ENCODE measurements around the gene PPP1R10.
A peak's percentile ranks its signal among the peaks of the same experiment; 100 is the strongest.

Gene PPP1R10

GRCh38 chr6:30613251-30614043 is 3.6 kb downstream of the PPP1R10 start:
- no peak overlapping the region for H4K8ac ChIP-seq (ENCODE audit: low read depth, low read length)
- H3K4me3 ChIP-seq (ENCODE audit: low read length in 2 of 2), result no peak overlapping the region
- H2AFZ ChIP-seq (ENCODE audit: low read length), result no peak overlapping the region
- H3K27ac ChIP-seq (replicated peaks; ENCODE audit: low read length), result no peak overlapping the region
- H4K91ac ChIP-seq (ENCODE audit: low read depth, low read length, poor library complexity), result no peak overlapping the region
- H2BK5ac ChIP-seq (ENCODE audit: low read length), result no peak overlapping the region
- H2AK5ac ChIP-seq (ENCODE audit: low read depth, low read length), result no peak overlapping the region
- H3K27me3 ChIP-seq (ENCODE audit: control insufficient read depth in 3 of 3, insufficient read depth in 3 of 3, low read depth in 1 of 3, low read length in 3 of 3), result no peaks in the 10 kb centered on the region
- H3K4ac ChIP-seq (ENCODE audit: low read length), result no peak overlapping the region
- no peak overlapping the region for H3K18ac ChIP-seq (ENCODE audit: low read length)
- H3K23ac ChIP-seq (ENCODE audit: low read depth, low read length, poor library complexity), result no peak overlapping the region
- H3K79me1 ChIP-seq (ENCODE audit: low read depth, low read length), result peaks cover 2% of the 10 kb centered on the region
- H2BK15ac ChIP-seq (ENCODE audit: low read length), result no peak overlapping the region
- H3K36me3 ChIP-seq (replicated peaks in 1 of 2; ENCODE audit: control insufficient read depth in 2 of 2, insufficient read depth in 2 of 2, low read length in 2 of 2), result peaks cover 18 to 77% of the 10 kb centered on the region in 2 donors
- H3K4me2 ChIP-seq (ENCODE audit: insufficient read depth, low read length, poor library complexity, severe bottlenecking), result peak overlapping the region; percentile 13
- no peak overlapping the region for H2BK12ac ChIP-seq (ENCODE audit: low read length)
- H3K9me3 ChIP-seq (replicated peaks in 1 of 2; ENCODE audit: control insufficient read depth in 2 of 2, insufficient read depth in 1 of 2, low read depth in 1 of 2, low read length in 2 of 2), result no peaks in the 10 kb centered on the region
- H3K4me1 ChIP-seq (ENCODE audit: control insufficient read depth in 2 of 2, insufficient read depth in 1 of 2, low read depth in 1 of 2, low read length in 2 of 2), result peaks cover 8 to 10% of the 10 kb centered on the region in 2 donors
- H3K14ac ChIP-seq (ENCODE audit: low read length), result no peak overlapping the region
- no peak overlapping the region for H3K9ac ChIP-seq (ENCODE audit: low read depth, low read length, poor library complexity)
- H2BK120ac ChIP-seq (ENCODE audit: low read depth, low read length), result no peak overlapping the region
- DNase-seq (ENCODE audit: low spot score), result no peak

- H3K27ac ChIP-seq (replicated peaks; ENCODE audit: low read length), result no peak overlapping the region
- DNase-seq (ENCODE audit: low spot score), result no peak
These were observed 4.3 kb downstream of the PPP1R10 start for GRCh38 chr6:30612687-30613248.

GRCh38 chr6:30612213-30612612 is 4.8 kb downstream of the PPP1R10 start:
- H4K91ac ChIP-seq (ENCODE audit: low read depth, low read length, poor library complexity), result no peak overlapping the region
- peaks cover 5 to 6% of the 10 kb centered on the region in 2 donors for H3K4me1 ChIP-seq (ENCODE audit: control insufficient read depth in 2 of 2, insufficient read depth in 1 of 2, low read depth in 1 of 2, low read length in 2 of 2)
- no peak overlapping the region for H2AK5ac ChIP-seq (ENCODE audit: low read depth, low read length)
- H3K27me3 ChIP-seq (ENCODE audit: control insufficient read depth in 3 of 3, insufficient read depth in 3 of 3, low read depth in 1 of 3, low read length in 3 of 3), result no peaks in the 10 kb centered on the region
- H4K8ac ChIP-seq (ENCODE audit: low read depth, low read length), result no peak overlapping the region
- peaks cover 2% of the 10 kb centered on the region for H3K79me1 ChIP-seq (ENCODE audit: low read depth, low read length)
- no peak overlapping the region for H3K23ac ChIP-seq (ENCODE audit: low read depth, low read length, poor library complexity)
- no peak overlapping the region for H2AFZ ChIP-seq (ENCODE audit: low read length)
- DNase-seq (ENCODE audit: low spot score), result no peak
- H3K4me3 ChIP-seq (ENCODE audit: low read length in 2 of 2), result no peak overlapping the region
- no peak overlapping the region for H3K4me2 ChIP-seq (ENCODE audit: insufficient read depth, low read length, poor library complexity, severe bottlenecking)
- H3K9me3 ChIP-seq (replicated peaks in 1 of 2; ENCODE audit: control insufficient read depth in 2 of 2, insufficient read depth in 1 of 2, low read depth in 1 of 2, low read length in 2 of 2), result no peaks in the 10 kb centered on the region
- peaks cover 20 to 90% of the 10 kb centered on the region in 2 donors for H3K36me3 ChIP-seq (replicated peaks in 1 of 2; ENCODE audit: control insufficient read depth in 2 of 2, insufficient read depth in 2 of 2, low read length in 2 of 2)
- H2BK12ac ChIP-seq (ENCODE audit: low read length), result no peak overlapping the region
- no CpG with 5 or more reads among the region's 1 CpG for WGBS, 2 donors (ENCODE audit: extremely low coverage in 2 of 2, insufficient read length in 2 of 2, insufficient replicate concordance in 1 of 2)
- no peak overlapping the region for H3K27ac ChIP-seq (replicated peaks; ENCODE audit: low read length)
- no peak overlapping the region for H3K18ac ChIP-seq (ENCODE audit: low read length)
- H3K9ac ChIP-seq (ENCODE audit: low read depth, low read length, poor library complexity), result no peak overlapping the region
- no peak overlapping the region for H2BK15ac ChIP-seq (ENCODE audit: low read length)
- H3K4ac ChIP-seq (ENCODE audit: low read length), result no peak overlapping the region
- no peak overlapping the region for H2BK5ac ChIP-seq (ENCODE audit: low read length)
- no peak overlapping the region for H3K14ac ChIP-seq (ENCODE audit: low read length)
- H2BK120ac ChIP-seq (ENCODE audit: low read depth, low read length), result no peak overlapping the region

More at GRCh38 chr6:30612687-30613248, 4.3 kb downstream of the PPP1R10 start:
- peaks cover 5 to 6% of the 10 kb centered on the region in 2 donors for H3K4me1 ChIP-seq (ENCODE audit: control insufficient read depth in 2 of 2, insufficient read depth in 1 of 2, low read depth in 1 of 2, low read length in 2 of 2)
- no peak overlapping the region for H2AK5ac ChIP-seq (ENCODE audit: low read depth, low read length)
- no peak overlapping the region for H2BK5ac ChIP-seq (ENCODE audit: low read length)
- no peak overlapping the region for H2BK15ac ChIP-seq (ENCODE audit: low read length)
- no peak overlapping the region for H4K8ac ChIP-seq (ENCODE audit: low read depth, low read length)
- peaks cover 2% of the 10 kb centered on the region for H3K79me1 ChIP-seq (ENCODE audit: low read depth, low read length)
- no peak overlapping the region for H3K9ac ChIP-seq (ENCODE audit: low read depth, low read length, poor library complexity)
- H3K36me3 ChIP-seq (replicated peaks in 1 of 2; ENCODE audit: control insufficient read depth in 2 of 2, insufficient read depth in 2 of 2, low read length in 2 of 2), result peaks cover 18 to 84% of the 10 kb centered on the region in 2 donors
- no peak overlapping the region for H2BK120ac ChIP-seq (ENCODE audit: low read depth, low read length)
- WGBS, 2 donors (ENCODE audit: extremely low coverage in 2 of 2, insufficient read length in 2 of 2, insufficient replicate concordance in 1 of 2), result no CpG with 5 or more reads among the region's 6 CpGs
- H3K18ac ChIP-seq (ENCODE audit: low read length), result no peak overlapping the region
- no peaks in the 10 kb centered on the region for H3K27me3 ChIP-seq (ENCODE audit: control insufficient read depth in 3 of 3, insufficient read depth in 3 of 3, low read depth in 1 of 3, low read length in 3 of 3)
- H3K4me2 ChIP-seq (ENCODE audit: insufficient read depth, low read length, poor library complexity, severe bottlenecking), result no peak overlapping the region
- no peak overlapping the region for H2BK12ac ChIP-seq (ENCODE audit: low read length)
- no peaks in the 10 kb centered on the region for H3K9me3 ChIP-seq (replicated peaks in 1 of 2; ENCODE audit: control insufficient read depth in 2 of 2, insufficient read depth in 1 of 2, low read depth in 1 of 2, low read length in 2 of 2)
- no peak overlapping the region for H3K23ac ChIP-seq (ENCODE audit: low read depth, low read length, poor library complexity)
- H3K14ac ChIP-seq (ENCODE audit: low read length), result no peak overlapping the region
- no peak overlapping the region for H2AFZ ChIP-seq (ENCODE audit: low read length)
- no peak overlapping the region for H4K91ac ChIP-seq (ENCODE audit: low read depth, low read length, poor library complexity)
- no peak overlapping the region for H3K4me3 ChIP-seq (ENCODE audit: low read length in 2 of 2)
- H3K4ac ChIP-seq (ENCODE audit: low read length), result no peak overlapping the region

GRCh38 chr6:30611856-30612194 is 5.2 kb downstream of the PPP1R10 start:
- Histone ChIP-seq H3K4me3 (ENCODE audit: low read length in 2 of 2) (no peak overlapping the region), H2BK120ac (ENCODE audit: low read depth, low read length) (no peak overlapping the region), H3K79me1 (ENCODE audit: low read depth, low read length) (peaks cover 2% of the 10 kb centered on the region), H3K18ac (ENCODE audit: low read length) (no peak overlapping the region), H3K4me2 (ENCODE audit: insufficient read depth, low read length, poor library complexity, severe bottlenecking) (no peak overlapping the region), H3K14ac (ENCODE audit: low read length) (no peak overlapping the region), H4K91ac (ENCODE audit: low read depth, low read length, poor library complexity) (no peak overlapping the region), H2AK5ac (ENCODE audit: low read depth, low read length) (no peak overlapping the region), H3K4me1 (ENCODE audit: control insufficient read depth in 2 of 2, insufficient read depth in 1 of 2, low read depth in 1 of 2, low read length in 2 of 2) (peaks cover 5 to 6% of the 10 kb centered on the region in 2 donors), H3K27ac (replicated peaks; ENCODE audit: low read length) (no peak overlapping the region), H3K36me3 (replicated peaks in 1 of 2; ENCODE audit: control insufficient read depth in 2 of 2, insufficient read depth in 2 of 2, low read length in 2 of 2) (peaks cover 20 to 92% of the 10 kb centered on the region in 2 donors), H3K23ac (ENCODE audit: low read depth, low read length, poor library complexity) (no peak overlapping the region), H3K9me3 (replicated peaks in 1 of 2; ENCODE audit: control insufficient read depth in 2 of 2, insufficient read depth in 1 of 2, low read depth in 1 of 2, low read length in 2 of 2) (no peaks in the 10 kb centered on the region), H4K8ac (ENCODE audit: low read depth, low read length) (no peak overlapping the region), H2BK12ac (ENCODE audit: low read length) (no peak overlapping the region), H3K9ac (ENCODE audit: low read depth, low read length, poor library complexity) (no peak overlapping the region), H2BK5ac (ENCODE audit: low read length) (no peak overlapping the region), H2AFZ (ENCODE audit: low read length) (no peak overlapping the region), H3K4ac (ENCODE audit: low read length) (no peak overlapping the region), H3K27me3 (ENCODE audit: control insufficient read depth in 3 of 3, insufficient read depth in 3 of 3, low read depth in 1 of 3, low read length in 3 of 3) (no peaks in the 10 kb centered on the region), H2BK15ac (ENCODE audit: low read length) (no peak overlapping the region)
- DNase-seq (ENCODE audit: low spot score), result no peak
- no CpG with 5 or more reads among the region's 2 CpGs for WGBS, 2 donors (ENCODE audit: extremely low coverage in 2 of 2, insufficient read length in 2 of 2, insufficient replicate concordance in 1 of 2)

Data from neuronal stem cell (in vitro differentiated cells).